ENCODE results near the gene TOB1.

GRCh38 chr17:50818921-50819657, 47.1 kb downstream of the TOB1 start:
- TF ChIP-seq POLR2AphosphoS5 (IDR thresholded peaks at IDR 0.05; ENCODE audit: low read depth, low read length): no peak
- TF ChIP-seq, protein P1, sequence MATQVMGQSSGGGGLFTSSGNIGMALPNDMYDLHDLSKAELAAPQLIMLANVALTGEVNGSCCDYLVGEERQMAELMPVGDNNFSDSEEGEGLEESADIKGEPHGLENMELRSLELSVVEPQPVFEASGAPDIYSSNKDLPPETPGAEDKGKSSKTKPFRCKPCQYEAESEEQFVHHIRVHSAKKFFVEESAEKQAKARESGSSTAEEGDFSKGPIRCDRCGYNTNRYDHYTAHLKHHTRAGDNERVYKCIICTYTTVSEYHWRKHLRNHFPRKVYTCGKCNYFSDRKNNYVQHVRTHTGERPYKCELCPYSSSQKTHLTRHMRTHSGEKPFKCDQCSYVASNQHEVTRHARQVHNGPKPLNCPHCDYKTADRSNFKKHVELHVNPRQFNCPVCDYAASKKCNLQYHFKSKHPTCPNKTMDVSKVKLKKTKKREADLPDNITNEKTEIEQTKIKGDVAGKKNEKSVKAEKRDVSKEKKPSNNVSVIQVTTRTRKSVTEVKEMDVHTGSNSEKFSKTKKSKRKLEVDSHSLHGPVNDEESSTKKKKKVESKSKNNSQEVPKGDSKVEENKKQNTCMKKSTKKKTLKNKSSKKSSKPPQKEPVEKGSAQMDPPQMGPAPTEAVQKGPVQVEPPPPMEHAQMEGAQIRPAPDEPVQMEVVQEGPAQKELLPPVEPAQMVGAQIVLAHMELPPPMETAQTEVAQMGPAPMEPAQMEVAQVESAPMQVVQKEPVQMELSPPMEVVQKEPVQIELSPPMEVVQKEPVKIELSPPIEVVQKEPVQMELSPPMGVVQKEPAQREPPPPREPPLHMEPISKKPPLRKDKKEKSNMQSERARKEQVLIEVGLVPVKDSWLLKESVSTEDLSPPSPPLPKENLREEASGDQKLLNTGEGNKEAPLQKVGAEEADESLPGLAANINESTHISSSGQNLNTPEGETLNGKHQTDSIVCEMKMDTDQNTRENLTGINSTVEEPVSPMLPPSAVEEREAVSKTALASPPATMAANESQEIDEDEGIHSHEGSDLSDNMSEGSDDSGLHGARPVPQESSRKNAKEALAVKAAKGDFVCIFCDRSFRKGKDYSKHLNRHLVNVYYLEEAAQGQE (IDR thresholded peaks at IDR 0.05; ENCODE audit: insufficient read depth in 1 of 2, low read depth in 2 of 2, low read length in 2 of 2): no peak
- no peak for TF ChIP-seq TAF1 (IDR thresholded peaks at IDR 0.05; ENCODE audit: borderline replicate concordance, insufficient read depth, low read length)
- TF ChIP-seq SIN3A (IDR thresholded peaks at IDR 0.05; ENCODE audit: borderline replicate concordance, insufficient read depth, low read length): no peak
